Activated CD4-positive, CD25-positive, alpha-beta regulatory T cell treated with anti-CD3 and anti-CD28 coated beads, Interleukin-2, amount 50 U/mL, for 24 hours (primary cell): ENCODE measurements around the gene CHD2.

Source experiments
- ATAC-seq, 2 donors: fragments of 150-1000 bp; cut with Tn5 transposase; one replicate each; pipeline ENCODE4 v1.10.0; 2021; ENCODE audit warnings: mild to moderate bottlenecking in 1 of 2, moderate library complexity in 1 of 2

CHD2 gene

DNA sequence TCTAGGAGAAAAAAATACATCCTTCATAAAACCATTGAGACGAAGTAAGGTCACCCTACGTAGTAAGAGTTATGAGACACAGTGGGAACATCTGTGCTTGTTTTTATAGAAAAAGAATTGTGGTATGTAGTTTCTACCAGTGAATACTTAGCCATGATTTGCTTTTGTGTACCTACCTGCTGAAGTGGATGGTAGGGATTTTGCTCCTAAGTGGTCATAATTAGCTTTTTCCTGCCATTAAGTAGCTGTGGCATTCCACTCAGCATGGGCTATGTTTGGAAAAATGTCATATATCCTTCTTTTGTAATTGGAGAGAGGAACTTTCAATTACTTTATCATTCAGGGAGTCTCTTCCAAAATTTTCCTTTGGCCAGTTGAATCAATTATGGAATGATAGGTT is 63.7 kb downstream of the CHD2 start:
- ATAC-seq, result no peak

- ATAC-seq, result no peak
Measured at GRCh38 chr15:92968926-92969651, 69.0 kb downstream of the CHD2 start.

GRCh38 chr15:92970656-92971055 is 70.5 kb downstream of the CHD2 start:
- ATAC-seq, result no peak

GRCh38 chr15:92971081-92971480 is 71.0 kb downstream of the CHD2 start:
- ATAC-seq, result no peak

GRCh38 chr15:92971713-92972112 is 71.6 kb downstream of the CHD2 start:
- ATAC-seq, result no peak

DNA sequence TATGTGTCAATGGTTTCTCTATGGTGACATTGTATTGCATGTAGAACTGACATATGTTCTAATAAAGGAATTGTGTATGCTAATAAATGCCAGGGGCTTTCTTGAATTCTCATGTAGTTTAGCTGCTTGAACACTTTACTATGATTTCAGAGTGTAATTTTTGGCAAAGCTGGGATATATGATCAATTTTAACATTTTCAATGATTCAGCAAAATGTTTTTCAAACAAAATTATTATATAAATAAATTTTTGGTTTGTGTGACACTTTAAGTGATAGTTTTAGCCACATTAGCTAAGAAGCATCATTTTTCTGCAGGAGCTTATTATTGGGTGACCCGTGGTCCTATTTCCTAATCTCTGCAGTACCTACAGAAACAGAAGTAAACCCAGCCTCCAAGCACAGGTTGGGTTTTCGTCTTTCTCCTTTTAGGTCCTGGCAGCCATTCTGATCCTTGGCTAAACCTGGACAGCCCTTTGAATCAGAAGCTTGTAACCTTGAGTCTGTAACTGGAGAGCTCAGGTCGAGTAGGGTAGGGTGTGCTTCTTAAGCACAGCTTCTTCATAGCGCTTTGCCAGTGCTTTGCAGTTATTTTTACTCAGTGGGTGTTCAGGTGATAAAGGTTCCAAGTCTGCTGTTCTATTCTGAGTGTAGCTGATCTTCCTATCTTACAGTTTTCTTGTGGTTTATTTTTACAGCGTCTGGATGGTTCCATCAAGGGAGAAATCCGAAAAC is 74.2 kb downstream of the CHD2 start:
- ATAC-seq, result no peak

GRCh38 chr15:92979011-92979701 is 79.0 kb downstream of the CHD2 start:
- no peak for ATAC-seq

DNA sequence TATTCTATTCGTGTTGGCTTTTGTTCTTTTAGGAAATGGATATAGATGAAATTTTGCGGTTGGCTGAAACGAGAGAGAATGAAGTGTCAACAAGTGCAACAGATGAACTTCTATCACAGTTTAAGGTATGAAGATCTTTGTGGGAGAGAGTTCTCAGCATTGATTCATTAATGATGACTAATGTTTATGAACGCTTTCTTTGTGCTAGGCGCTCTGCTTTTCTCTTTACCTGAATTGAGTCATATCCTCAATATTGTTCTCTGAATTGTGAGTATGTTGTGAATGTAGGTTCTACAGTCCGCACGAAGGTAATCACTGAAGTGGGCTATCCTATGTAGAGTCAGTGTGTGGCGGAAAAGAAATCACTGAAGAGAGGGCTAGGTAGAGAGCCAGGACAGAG is 81.2 kb downstream of the CHD2 start:
- ATAC-seq, result peak; percentile 95 to 97

DNA sequence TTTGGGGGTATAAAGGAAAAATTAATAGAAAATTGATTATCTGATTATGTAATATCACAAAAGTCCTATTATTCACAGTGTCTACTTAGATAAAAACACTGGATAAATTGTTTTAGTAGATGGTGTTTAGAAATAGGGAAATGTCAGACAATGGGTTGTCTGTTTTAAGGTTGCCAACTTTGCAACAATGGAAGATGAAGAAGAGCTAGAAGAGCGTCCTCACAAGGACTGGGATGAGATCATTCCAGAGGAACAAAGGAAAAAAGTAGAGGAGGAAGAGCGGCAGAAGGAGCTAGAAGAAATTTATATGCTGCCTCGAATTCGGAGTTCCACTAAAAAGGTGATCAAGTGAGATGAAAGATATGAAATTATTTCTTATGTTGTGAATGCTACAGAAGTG is 84.0 kb downstream of the CHD2 start:
- ATAC-seq, result no peak

DNA sequence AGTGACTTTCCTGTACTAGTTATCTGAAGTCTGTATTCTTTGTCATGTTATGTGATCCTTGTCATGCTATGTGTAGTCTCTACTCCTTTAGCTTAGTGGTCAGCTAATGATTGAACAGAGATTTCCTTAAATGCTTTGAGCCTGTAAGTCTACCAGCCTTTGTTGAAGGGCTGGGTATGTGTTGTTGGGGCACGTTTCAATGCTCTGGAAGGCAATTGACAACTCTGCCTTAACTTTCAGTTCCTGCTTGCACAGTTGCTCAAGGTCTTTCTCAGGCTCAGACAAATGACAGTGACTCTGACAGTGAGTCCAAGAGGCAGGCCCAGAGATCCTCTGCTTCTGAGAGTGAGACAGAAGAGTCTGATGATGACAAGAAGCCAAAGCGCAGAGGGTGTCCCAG is 89.3 kb downstream of the CHD2 start:
- ATAC-seq, result no peak

DNA sequence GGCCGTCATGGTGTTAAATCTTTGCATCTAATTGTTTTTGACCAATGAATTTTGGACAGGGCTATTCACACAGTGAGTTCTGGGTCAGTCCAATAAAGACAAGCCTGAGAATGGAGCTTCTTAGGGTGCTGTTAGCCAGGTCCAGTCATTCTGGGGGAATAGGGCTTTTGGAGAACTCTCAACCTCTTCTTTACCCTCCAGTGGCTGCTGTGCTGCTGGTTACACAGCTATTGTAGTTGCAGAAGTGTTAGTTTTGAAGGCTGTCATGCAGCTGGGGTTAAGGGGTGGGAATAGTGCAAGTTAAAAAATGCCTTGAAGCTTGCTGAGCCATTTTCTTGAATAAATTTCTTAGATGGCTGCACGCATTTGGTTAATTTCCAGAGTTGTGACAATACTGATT is 89.9 kb downstream of the CHD2 start:
- ATAC-seq, result no peak

GRCh38 chr15:92992720-92993119 is 92.6 kb downstream of the CHD2 start:
- no peak for ATAC-seq

- no peak for ATAC-seq
Measured at GRCh38 chr15:92997821-92998220, 97.7 kb downstream of the CHD2 start.

- ATAC-seq, result no peak
Measured at GRCh38 chr15:93001156-93001555, 101.0 kb downstream of the CHD2 start.

- ATAC-seq, result no peak
Measured at GRCh38 chr15:93001881-93002280, 101.8 kb downstream of the CHD2 start.

- ATAC-seq, result no peak
Measured at GRCh38 chr15:93005133-93005532, 105.0 kb downstream of the CHD2 start.

DNA sequence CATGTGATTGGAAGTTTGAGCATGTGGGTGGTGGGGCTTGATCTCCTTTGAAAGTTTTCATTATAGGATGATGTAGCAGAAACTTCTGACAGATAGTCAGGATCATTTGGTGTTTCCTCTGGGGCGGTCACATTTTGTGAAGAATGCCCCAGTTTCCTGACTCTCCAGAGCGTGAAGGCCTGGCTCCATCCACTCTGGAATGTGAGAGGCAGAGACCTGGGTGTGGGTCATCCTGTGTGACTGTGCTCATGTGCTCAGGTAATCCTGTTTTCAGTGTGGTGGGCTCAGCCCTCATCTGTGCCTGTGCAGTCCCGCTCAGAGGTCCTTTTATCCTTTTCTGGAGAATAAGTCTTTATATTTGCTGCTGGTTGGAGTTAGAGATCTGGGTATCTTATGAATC is 107.9 kb downstream of the CHD2 start:
- no peak for ATAC-seq

DNA sequence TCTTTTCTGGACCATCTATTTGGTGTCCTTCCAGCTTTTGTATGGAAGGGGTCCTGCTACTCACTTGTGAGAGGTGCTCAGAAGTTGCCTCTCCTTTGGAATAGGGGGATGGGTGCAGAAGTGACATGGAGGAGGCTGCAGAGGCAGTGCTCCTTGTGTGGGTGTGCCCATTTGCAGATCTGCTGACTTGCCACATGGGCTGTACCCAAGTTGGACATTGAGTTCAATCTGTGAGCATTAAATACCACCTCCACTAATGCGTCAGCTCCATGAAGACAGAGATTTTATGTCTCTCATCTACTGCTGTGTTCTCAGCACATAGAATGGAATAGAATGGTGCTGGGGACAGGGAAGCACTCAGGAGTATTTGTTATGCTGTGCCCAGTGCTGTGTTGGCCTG is 112.7 kb downstream of the CHD2 start:
- no peak for ATAC-seq

DNA sequence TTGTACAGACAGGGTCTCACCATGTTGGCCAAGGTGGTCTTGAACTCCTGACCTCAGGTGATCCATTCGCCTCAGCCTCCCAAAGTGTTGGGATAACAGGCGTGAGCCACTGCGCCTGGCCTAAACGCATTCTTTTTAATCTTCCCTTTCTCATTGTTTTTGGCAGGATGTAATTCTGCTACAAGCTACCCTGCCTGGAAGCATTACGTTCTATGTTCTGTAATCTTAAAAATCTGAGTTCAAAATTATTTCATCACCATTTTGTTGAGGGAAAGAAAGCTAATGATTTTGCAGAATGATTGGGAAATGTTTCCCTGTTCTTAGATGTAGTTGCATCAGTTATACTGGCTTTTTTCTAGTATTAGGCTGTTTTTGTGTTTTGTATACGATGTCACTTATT is 117.4 kb downstream of the CHD2 start:
- no peak for ATAC-seq

DNA sequence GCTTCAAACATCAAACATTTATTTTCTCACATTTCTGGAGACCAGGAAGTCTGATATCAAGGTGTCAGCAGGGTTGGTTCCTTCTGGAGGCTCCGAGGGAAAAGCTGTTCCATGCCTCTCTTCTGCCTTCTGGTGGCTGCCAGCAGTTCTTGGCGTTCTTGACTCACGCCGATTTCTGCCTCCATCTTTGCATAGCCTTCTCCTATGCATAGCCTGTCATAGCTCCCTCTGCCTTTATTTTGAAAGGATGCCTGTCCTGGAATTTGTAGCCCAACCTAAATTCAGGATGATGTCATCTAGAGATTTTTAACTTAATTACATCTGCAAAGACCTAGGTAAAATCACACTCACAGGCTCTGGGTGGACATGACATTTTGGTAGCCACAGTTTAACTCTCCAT is 118.5 kb downstream of the CHD2 start:
- ATAC-seq, result no peak

- peak; percentile 36 to 53 for ATAC-seq
Measured at GRCh38 chr15:93019090-93019489, 119.0 kb downstream of the CHD2 start.

GRCh38 chr15:93019971-93020370 is 119.8 kb downstream of the CHD2 start:
- no peak for ATAC-seq

- ATAC-seq, result peak; percentile 79 to 83
Measured at GRCh38 chr15:93020976-93021772, 121.0 kb downstream of the CHD2 start.
